ENCODE measurements around the gene NRDC.

DNA sequence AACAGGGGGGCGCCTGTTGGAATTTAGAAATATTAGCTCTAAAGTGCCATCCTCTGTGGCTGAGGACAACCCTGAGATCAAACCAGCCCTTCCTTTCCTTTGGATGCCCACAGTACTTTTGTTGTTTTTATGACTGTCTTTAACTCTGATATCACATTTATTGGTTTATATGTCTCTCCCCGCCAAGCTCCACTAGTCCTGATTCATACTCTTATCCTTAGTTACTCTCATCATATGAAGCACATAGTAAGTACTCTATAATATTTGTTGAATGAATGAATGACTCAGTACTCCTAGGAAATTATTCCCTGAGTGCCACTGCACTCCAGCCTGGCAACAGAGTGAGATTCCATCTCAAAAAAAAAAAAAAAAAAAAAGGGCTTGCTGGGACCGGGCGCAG, 22.6 kb upstream of the NRDC start:
- TF ChIP-seq, protein P1, sequence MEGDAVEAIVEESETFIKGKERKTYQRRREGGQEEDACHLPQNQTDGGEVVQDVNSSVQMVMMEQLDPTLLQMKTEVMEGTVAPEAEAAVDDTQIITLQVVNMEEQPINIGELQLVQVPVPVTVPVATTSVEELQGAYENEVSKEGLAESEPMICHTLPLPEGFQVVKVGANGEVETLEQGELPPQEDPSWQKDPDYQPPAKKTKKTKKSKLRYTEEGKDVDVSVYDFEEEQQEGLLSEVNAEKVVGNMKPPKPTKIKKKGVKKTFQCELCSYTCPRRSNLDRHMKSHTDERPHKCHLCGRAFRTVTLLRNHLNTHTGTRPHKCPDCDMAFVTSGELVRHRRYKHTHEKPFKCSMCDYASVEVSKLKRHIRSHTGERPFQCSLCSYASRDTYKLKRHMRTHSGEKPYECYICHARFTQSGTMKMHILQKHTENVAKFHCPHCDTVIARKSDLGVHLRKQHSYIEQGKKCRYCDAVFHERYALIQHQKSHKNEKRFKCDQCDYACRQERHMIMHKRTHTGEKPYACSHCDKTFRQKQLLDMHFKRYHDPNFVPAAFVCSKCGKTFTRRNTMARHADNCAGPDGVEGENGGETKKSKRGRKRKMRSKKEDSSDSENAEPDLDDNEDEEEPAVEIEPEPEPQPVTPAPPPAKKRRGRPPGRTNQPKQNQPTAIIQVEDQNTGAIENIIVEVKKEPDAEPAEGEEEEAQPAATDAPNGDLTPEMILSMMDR (IDR thresholded peaks at IDR 0.05): no peak
- TF ChIP-seq POLR2A (IDR thresholded peaks at IDR 0.05; ENCODE audit: low read depth) (no peak), EP300 (IDR thresholded peaks at IDR 0.05) (no peak), POLR2AphosphoS5 (IDR thresholded peaks at IDR 0.05) (no peak)
